PC-3 (cell line): ENCODE measurements around the gene CRYGD. TPM values are rescaled to one million over a fixed set of nuclear protein-coding genes. Genes with fewer than 3 reads are reported as not detected.
"Not testable (repeated sequence)": the region's sequence is repeated elsewhere in the genome, so short reads cannot be mapped to it uniquely, and the experiment has no call there.

Experiments used
- ATAC-seq: fragments of 200-7000 bp; cut with Tn5 transposase; 2 replicates; pipeline ENCODE4 v1.9.1; 2020; ENCODE audit warnings: mild to moderate bottlenecking, moderate library complexity
- BruUV-seq: library from RNA; stranded (reverse); fragments of 400-500 nt; replicated peaks from 2 replicates; lab custom pipeline; 2021; lab: Mats Ljungman, UMichigan
- CTCF ChIA-PET: fragments of 300-600 bp; sonication (Branson Sonifier 250); formaldehyde crosslinking; loops from one replicate; lab custom pipeline; 2022; ENCODE audit warnings: antibody characterized with exemption; lab: Charles Lee
- POLR2A ChIA-PET: fragments of 300-600 bp; sonication (Branson Sonifier 250); formaldehyde crosslinking; loops from one replicate; lab custom pipeline; 2022; ENCODE audit warnings: antibody characterized with exemption; ENCODE audit not compliant: unreplicated experiment; lab: Charles Lee
- DNase-seq: peaks from one replicate; pipeline ENCODE4 v3.0.0-alpha.2; 2015
- H2AFZ ChIP-seq: fragments of 300-600 bp; sonication (generic); 2 replicates; pipeline ENCODE4 v1.6.0; 2016; ENCODE audit warnings: antibody characterized with exemption, low read length
- H3F3A ChIP-seq: fragments of 300-600 bp; sonication (generic); one replicate; pipeline ENCODE4 v1.6.0; 2017; ENCODE audit warnings: antibody characterized with exemption, low read length, control low read depth, mild to moderate bottlenecking; ENCODE audit not compliant: unreplicated experiment
- H3K27ac ChIP-seq: fragments of 300-600 bp; sonication (generic); 2 replicates; pipeline ENCODE4 v1.5.1; 2016; ENCODE audit warnings: mild to moderate bottlenecking, low read length
- H3K27me3 ChIP-seq: fragments of 300-600 bp; sonication (generic); 2 replicates; pipeline ENCODE4 v1.6.1; 2016; ENCODE audit warnings: low read length, mixed read lengths
- H3K36me3 ChIP-seq: fragments of 300-600 bp; sonication (generic); 2 replicates; pipeline ENCODE4 v1.6.1; 2016; ENCODE audit warnings: low read depth, mixed run types, low read length, mixed read lengths
- H3K4me1 ChIP-seq: fragments of 300-600 bp; sonication (generic); 2 replicates; pipeline ENCODE4 v1.5.1; 2016; ENCODE audit warnings: low read length; ENCODE audit not compliant: insufficient read depth
- H3K4me2 ChIP-seq: fragments of 300-600 bp; sonication (generic); 2 replicates; pipeline ENCODE4 v1.6.0; 2016; ENCODE audit warnings: low read length
- H3K4me3 ChIP-seq: fragments of 300-600 bp; sonication (generic); 2 replicates; pipeline ENCODE4 v1.5.1; 2016; ENCODE audit warnings: mild to moderate bottlenecking, low read length, mixed read lengths
- H3K79me2 ChIP-seq: fragments of 300-600 bp; sonication (generic); 2 replicates; pipeline ENCODE4 v1.6.1; 2017; ENCODE audit warnings: low read length, mixed read lengths
- H3K9ac ChIP-seq: fragments of 300-600 bp; sonication (generic); 2 replicates; pipeline ENCODE4 v1.6.0; 2016; ENCODE audit warnings: mild to moderate bottlenecking, low read length
- H3K9me2 ChIP-seq: fragments of 300-600 bp; sonication (generic); replicated peaks from 2 replicates; pipeline ENCODE4 v1.6.1; 2016; ENCODE audit warnings: mixed run types, low read length, mixed read lengths
- H3K9me3 ChIP-seq: fragments of 300-600 bp; sonication (generic); 2 replicates; pipeline ENCODE4 v1.6.1; 2016; ENCODE audit warnings: low read length, mixed read lengths
- H4K20me1 ChIP-seq: fragments of 300-600 bp; sonication (generic); 2 replicates; pipeline ENCODE4 v1.6.1; 2016; ENCODE audit warnings: low read length, mixed read lengths
- CTCF ChIP-seq: fragments of 300-600 bp; sonication (generic); conservative IDR thresholded peaks from 2 replicates; pipeline ENCODE4 v1.5.1; 2017; ENCODE audit warnings: antibody characterized with exemption, low read depth, mild to moderate bottlenecking, low read length
- EZH2 ChIP-seq: fragments of 300-600 bp; sonication (generic); IDR thresholded peaks from one replicate; pipeline ENCODE4 v1.6.1; 2017; ENCODE audit warnings: antibody characterized with exemption, mild to moderate bottlenecking, low read length; ENCODE audit not compliant: unreplicated experiment
- EZH2phosphoT487 ChIP-seq: fragments of 300-600 bp; sonication (generic); IDR thresholded peaks from 2 replicates; pipeline ENCODE4 v1.6.1; 2018; ENCODE audit warnings: mild to moderate bottlenecking, antibody characterized with exemption, low read length, borderline replicate concordance
- intact Hi-C: fragments of 100-400 bp; cut with micrococcal nuclease; formaldehyde crosslinking; loops from 2 replicates; pipeline ENCODE4 v1.9.0; 2023
- total RNA-seq: library from RNA; depleted of rRNA; stranded (reverse); fragments of >200 nt; gene quantifications from 2 replicates; pipeline ENCODE4 v1.2.3, GENCODE V29; 2014

Gene CRYGD
- total RNA-seq, 1 experiment from 2014 or later, result not detected

DNA sequence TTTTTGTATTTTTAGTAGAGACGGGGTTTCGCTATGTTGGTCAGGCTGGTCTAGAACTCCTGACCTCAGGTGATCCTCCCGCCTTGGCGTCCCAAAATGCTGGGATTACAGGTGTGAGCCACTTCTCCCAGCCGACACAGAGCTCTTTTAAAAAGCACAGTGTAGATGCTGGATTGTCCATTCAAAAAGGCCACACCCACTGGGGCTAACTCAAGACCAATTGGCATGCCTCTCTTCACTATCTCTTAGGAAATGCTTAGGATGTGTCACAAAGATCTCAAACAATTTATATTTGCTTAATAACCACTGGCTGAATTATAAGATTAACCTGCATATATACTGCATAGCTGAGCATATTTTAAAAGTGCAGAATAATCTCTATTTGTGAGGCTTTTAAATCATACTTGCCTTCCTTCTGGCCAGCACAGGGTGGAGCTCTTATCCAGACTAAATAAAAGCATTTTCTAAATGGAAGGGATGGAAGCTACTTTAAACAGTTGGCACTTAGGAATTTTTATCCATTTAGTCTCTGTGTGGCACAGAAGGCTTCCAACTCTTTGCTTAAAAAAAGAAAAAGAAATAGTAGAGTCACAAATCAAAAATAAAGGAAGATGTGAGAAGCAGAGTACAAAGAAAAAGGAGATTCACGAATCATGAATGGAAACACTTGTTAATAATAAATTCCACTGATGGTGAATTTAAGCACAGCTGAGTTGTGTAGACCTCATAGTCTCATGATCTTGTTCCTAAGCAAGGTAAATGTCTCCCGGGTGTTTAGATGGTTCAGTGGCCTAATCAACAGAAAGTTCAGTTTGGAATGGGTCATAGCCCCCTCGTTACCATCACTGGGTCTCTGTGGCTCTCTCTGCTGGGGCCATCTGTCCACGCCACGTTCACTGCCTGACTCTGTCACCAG is 22.4 kb downstream of the CRYGD start:
- intact Hi-C loops, result loop anchor here (1.0 to 2.0 kb wide), 3 partner anchors 47 to 153 kb away; partner anchors contain the start of gene IDH1
- Histone ChIP-seq H3K9ac (no peak overlapping the region), H3F3A (no peaks in the 10 kb centered on the region), H2AFZ (peak overlapping the region; percentile 39; the same call in 1 of the 2 replicates), H3K4me2 (peak overlapping the region; percentile 51), H3K4me1 (0 out of 2 replicates have a peak, but pooled peaks cover 5% of the 10 kb centered on the region), H3K27ac (no peak overlapping the region), H3K9me2 (no peaks in the 10 kb centered on the region), H3K4me3 (no peak overlapping the region), H3K36me3 (no peaks in the 10 kb centered on the region), H3K79me2 (no peaks in the 10 kb centered on the region), H3K27me3 (no peaks in the 10 kb centered on the region), H4K20me1 (no peaks in the 10 kb centered on the region), H3K9me3 (no peaks in the 10 kb centered on the region)
- peak; percentile 87 for ATAC-seq
- no TSS peak for BruUV-seq
- peak; percentile 70 for DNase-seq
- TF ChIP-seq EZH2 (no peak), EZH2phosphoT487 (no peak), CTCF (peak; percentile 84)
- ChIA-PET POLR2A (no interaction called here), CTCF (interaction anchor here (0.5 to 1.6 kb wide), 9 partner anchors 18 to 165 kb away, joined by 3 to 11 read pairs (median 3); no protein-coding TSS in a partner anchor)

DNA sequence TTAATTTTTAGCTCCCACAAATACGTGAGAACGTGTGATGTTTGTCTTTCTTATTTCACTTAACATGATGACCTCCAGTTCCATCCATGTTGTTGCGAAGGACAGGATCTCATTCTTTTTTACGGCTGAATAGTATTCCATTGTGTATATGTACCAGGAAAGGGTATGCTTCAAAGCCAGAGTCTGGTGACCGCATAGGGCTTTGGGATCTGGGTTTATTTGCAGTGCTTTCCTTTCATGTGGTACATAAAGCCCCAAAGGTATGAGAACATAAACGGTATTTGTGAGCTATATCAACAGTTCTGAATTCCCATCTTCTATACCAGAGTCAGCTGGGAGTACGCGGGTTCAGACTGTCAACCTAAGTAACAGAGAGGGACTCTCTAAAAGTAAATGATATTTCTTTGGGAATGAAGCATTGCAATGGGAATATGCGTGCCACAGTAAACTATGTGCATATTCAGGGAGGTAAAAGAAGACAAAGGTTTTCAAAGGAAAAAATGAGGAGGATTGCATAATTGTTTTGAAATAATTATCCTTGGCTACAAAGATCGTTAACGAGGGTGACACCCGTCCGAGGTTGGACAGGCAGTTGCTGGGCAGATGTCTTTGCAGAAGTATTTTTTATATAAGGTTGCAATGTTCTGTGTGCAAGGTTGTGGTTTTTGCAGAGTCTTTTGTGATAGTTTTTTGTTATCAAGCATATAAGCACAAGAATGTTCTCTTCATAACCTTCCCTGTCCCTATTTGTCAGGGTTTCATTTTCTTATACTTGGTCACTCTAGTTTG is 24.4 kb downstream of the CRYGD start:
- Histone ChIP-seq H4K20me1 (no peaks in the 10 kb centered on the region), H3K9me2 (no peaks in the 10 kb centered on the region), H3K4me3 (no peak overlapping the region), H3K27me3 (no peaks in the 10 kb centered on the region), H2AFZ (no peak overlapping the region), H3F3A (no peaks in the 10 kb centered on the region), H3K9me3 (no peaks in the 10 kb centered on the region), H3K79me2 (no peaks in the 10 kb centered on the region), H3K4me1 (0 out of 2 replicates have a peak, but pooled peaks cover 5% of the 10 kb centered on the region), H3K4me2 (no peak overlapping the region), H3K36me3 (no peaks in the 10 kb centered on the region), H3K9ac (no peak overlapping the region), H3K27ac (no peak overlapping the region)
- BruUV-seq, result no TSS peak
- intact Hi-C loops, result no loop called here
- POLR2A ChIA-PET, result no interaction called here
- CTCF ChIA-PET, result interaction anchor here (0.6 kb wide), 1 partner anchor 31 kb away, joined by 3 read pairs; no protein-coding TSS in a partner anchor
- TF ChIP-seq EZH2 (no peak), EZH2phosphoT487 (no peak), CTCF (no peak)
- DNase-seq, result no peak
- no peak for ATAC-seq

DNA sequence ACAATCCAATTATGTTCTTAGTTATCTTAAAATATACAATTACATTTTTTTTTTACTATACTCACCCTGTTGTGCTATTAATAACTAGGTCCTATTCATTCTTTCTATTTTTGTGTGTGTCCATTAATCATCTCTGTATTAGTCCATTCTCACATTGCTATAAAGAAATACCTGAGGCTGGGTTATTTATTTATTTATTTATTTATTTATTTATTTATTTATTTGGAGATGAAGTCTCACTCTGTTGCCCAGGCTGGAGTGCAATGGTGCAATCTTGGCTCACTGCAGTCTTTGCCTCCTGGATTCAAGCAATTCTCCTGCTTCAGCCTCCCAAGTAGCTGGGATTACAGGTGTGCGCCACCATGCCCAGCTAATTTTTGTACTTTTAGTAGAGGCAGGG is 25.6 kb downstream of the CRYGD start:
- H3K4me1 ChIP-seq, ATAC-seq, BruUV-seq, H3K36me3 ChIP-seq, H3K9me2 ChIP-seq, CTCF ChIA-PET, H3F3A ChIP-seq, DNase-seq, H3K9me3 ChIP-seq, H3K9ac ChIP-seq, intact Hi-C loops, H3K4me3 ChIP-seq, H3K27me3 ChIP-seq, H3K79me2 ChIP-seq, H3K4me2 ChIP-seq, H3K27ac ChIP-seq, POLR2A ChIA-PET, H4K20me1 ChIP-seq, H2AFZ ChIP-seq: not testable (repeated sequence)
